Endothelial cell of umbilical vein (primary cell): Measurements from ENCODE around the gene IGSF11. TPM values are rescaled to one million over a fixed set of nuclear protein-coding genes. Genes with fewer than 3 reads are reported as not detected.

Experiments
- BruUV-seq: library from RNA; stranded (reverse); fragments of 400-500 nt; replicated peaks from 2 replicates; lab custom pipeline; 2021; lab: Mats Ljungman, UMichigan
- CTCF ChIA-PET: fragments of 300-600, 350-600 bp; sonication (Branson Sonifier 250); formaldehyde crosslinking; loops from one replicate; lab custom pipeline; 2021; ENCODE audit warnings: antibody characterized with exemption, inconsistent platforms; lab: Charles Lee
- POLR2A ChIA-PET: fragments of 300-600, 350-600 bp; sonication (Branson Sonifier 250); formaldehyde crosslinking; loops from one replicate; lab custom pipeline; 2021; ENCODE audit warnings: antibody characterized with exemption, inconsistent platforms; lab: Charles Lee
- DNase-seq: peaks from one replicate; pipeline ENCODE4 v3.0.0-alpha.2; 2011; ENCODE audit warnings: low read depth, low spot score
- FAIRE-seq: peaks from 2 replicates; lab custom pipeline; 2011; peaks lifted over from hg19 to GRCh38; lab: Jason Lieb, UNC
- H2AFZ ChIP-seq: 2 replicates; pipeline ENCODE4 v1.6.0; 2012; ENCODE audit warnings: low read depth, low read length, control low read depth, inconsistent platforms
- H3K27ac ChIP-seq: 2 replicates; pipeline ENCODE4 v1.5.1; 2011; ENCODE audit warnings: low read depth, mild to moderate bottlenecking, control low read depth, low read length, moderate library complexity; ENCODE audit not compliant: insufficient read depth
- H3K27me3 ChIP-seq, 2 experiments: 2 replicates each; pipeline versions ENCODE4 v1.6.0 to v1.6.1; 2011; ENCODE audit warnings: low read length in 2 of 2, mixed read lengths in 1 of 2; ENCODE audit not compliant: control insufficient read depth in 2 of 2, insufficient read depth in 2 of 2
- H3K36me3 ChIP-seq, 2 experiments: 2 replicates in 1 of 2; 3 replicates in 1 of 2; pipeline ENCODE4 v1.5.1; 2011; ENCODE audit warnings: low read length in 2 of 2, mild to moderate bottlenecking in 1 of 2, moderate library complexity in 1 of 2; ENCODE audit not compliant: control insufficient read depth in 2 of 2, insufficient read depth in 2 of 2; ENCODE audit errors: extremely low read depth in 1 of 2
- H3K4me1 ChIP-seq: 3 replicates; pipeline ENCODE4 v1.5.1; 2011; ENCODE audit warnings: mild to moderate bottlenecking, low read length; ENCODE audit not compliant: control insufficient read depth, insufficient read depth; ENCODE audit errors: extremely low read depth
- H3K4me2 ChIP-seq: 2 replicates; pipeline ENCODE4 v1.6.1; 2011; ENCODE audit warnings: low read length, control low read depth, mixed read lengths; ENCODE audit not compliant: insufficient read depth
- H3K4me3 ChIP-seq, 3 experiments: fragments of 200-600 bp in 1 of 3; sonication (generic), shearing (Covaris generic) in 1 of 3; replicated peaks in 1 of 3; 2 replicates each; pipeline ENCODE4 v1.5.1; 2011 to 2016; ENCODE audit warnings: control low read depth in 3 of 3, low read length in 3 of 3, mild to moderate bottlenecking in 2 of 3, inconsistent platforms in 1 of 3, low read depth in 1 of 3, moderate library complexity in 1 of 3; ENCODE audit not compliant: insufficient read depth in 1 of 3
- H3K79me2 ChIP-seq: 2 replicates; pipeline ENCODE4 v1.6.0; 2012; ENCODE audit warnings: low read length, inconsistent platforms; ENCODE audit not compliant: control insufficient read depth, insufficient read depth
- H3K9ac ChIP-seq: replicated peaks from 2 replicates; pipeline ENCODE3; 2011; ENCODE audit warnings: low read length, control low read depth; ENCODE audit not compliant: insufficient read depth; ENCODE audit errors: extremely low read depth
- H3K9me1 ChIP-seq: replicated peaks from 3 replicates; pipeline ENCODE4 v1.6.0; 2011; ENCODE audit warnings: mild to moderate bottlenecking, low read length; ENCODE audit not compliant: control insufficient read depth, insufficient read depth; ENCODE audit errors: extremely low read depth
- H3K9me3 ChIP-seq: replicated peaks from 2 replicates; pipeline ENCODE4 v1.5.1; 2012; ENCODE audit warnings: low read length, inconsistent platforms; ENCODE audit not compliant: control insufficient read depth, insufficient read depth
- H4K20me1 ChIP-seq: replicated peaks from 2 replicates; pipeline ENCODE3; 2011; ENCODE audit warnings: mild to moderate bottlenecking, low read length; ENCODE audit not compliant: control insufficient read depth, insufficient read depth; ENCODE audit errors: extremely low read depth
- EZH2 ChIP-seq: IDR thresholded peaks from 2 replicates; pipeline ENCODE4 v1.6.1; 2012; ENCODE audit warnings: borderline replicate concordance, low read depth, mild to moderate bottlenecking, moderate library complexity, low read length, inconsistent platforms; ENCODE audit not compliant: severe bottlenecking
- FOS ChIP-seq: IDR thresholded peaks from 2 replicates; pipeline ENCODE4 v1.6.1; 2011; ENCODE audit warnings: mild to moderate bottlenecking, low read length, moderate library complexity, borderline replicate concordance; ENCODE audit not compliant: insufficient read depth
- GATA2 ChIP-seq: IDR thresholded peaks from 2 replicates; pipeline ENCODE4 v1.7.0; 2011; ENCODE audit warnings: low read depth, mild to moderate bottlenecking, moderate library complexity, mixed read lengths, low read length; ENCODE audit not compliant: insufficient read length, insufficient read depth
- POLR2A ChIP-seq: IDR thresholded peaks from 2 replicates; pipeline ENCODE4 v1.6.1; 2012; ENCODE audit warnings: low read depth, mild to moderate bottlenecking, control low read depth, low read length
- POLR2AphosphoS5 ChIP-seq: IDR thresholded peaks from 2 replicates; pipeline ENCODE4 v1.6.1; 2012; ENCODE audit warnings: low read depth, mild to moderate bottlenecking, control low read depth, low read length, moderate library complexity; ENCODE audit not compliant: insufficient read depth
- dilution Hi-C: fragments of 300-500 bp; cut with MboI; formaldehyde crosslinking; loops from one replicate; pipeline ENCODE4 v1.15.0; 2019; ENCODE audit warnings: low sequenced_read_pairs; ENCODE audit not compliant: extremely low pct_ligation_motif_present
- intact Hi-C: fragments of 100-400 bp; cut with micrococcal nuclease; formaldehyde crosslinking; loops from one replicate; pipeline ENCODE4 v1.10.0; 2022
- polyA plus RNA-seq, 4 experiments: library from polyadenylated mRNA; depleted of rRNA in 3 of 4; stranded (reverse) in 3 of 4; unstranded in 1 of 4; fragments of >200 nt; gene quantifications; 2 replicates each; pipeline versions ENCODE4 v1.2.1 to v1.2.3, GENCODE V29; 2011 to 2012; ENCODE audit warnings: missing spikeins in 1 of 4
- total RNA-seq: library from RNA; stranded (reverse); gene quantifications from 2 replicates; pipeline ENCODE4 v1.2.3, GENCODE V29; 2021
- TF ChIP-seq, protein P1 (sequence below): IDR thresholded peaks from 2 replicates; pipeline ENCODE4 v1.6.1; 2011; ENCODE audit not compliant: insufficient read depth, insufficient read length

Gene IGSF11
- total and polyA plus RNA-seq, 2 donors (not counting 3 experiments of a cell fraction or from before 2014, with no cell fraction given): not detected

DNA sequence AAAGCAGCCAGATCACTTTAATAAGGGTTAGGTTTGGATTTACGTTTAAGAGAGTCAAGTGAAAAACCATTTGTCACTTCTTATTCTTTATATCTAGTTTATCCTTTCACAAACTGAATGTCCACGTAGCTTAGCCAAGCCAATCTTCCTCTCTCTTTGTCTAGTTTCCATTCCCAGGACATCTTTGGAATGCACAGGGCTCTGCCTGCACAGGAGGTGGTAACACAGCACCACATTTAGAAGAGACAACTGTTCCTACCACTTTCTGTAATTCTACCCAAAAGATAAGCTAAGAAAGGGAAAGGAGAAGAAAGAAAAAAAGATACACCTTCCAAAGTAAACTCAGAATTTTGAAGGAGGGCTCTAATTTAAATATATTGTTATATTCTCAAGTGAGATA is 67.9 kb downstream of the IGSF11 start:
- no TSS peak for BruUV-seq
- DNase-seq: no peak
- no peaks in the 10 kb centered on the region for H3K36me3 ChIP-seq
- H3K27me3 ChIP-seq: peaks cover 0 to 2% of the 10 kb centered on the region in 2 experiments
- no peak for FAIRE-seq
- no peak overlapping the region for H3K4me3 ChIP-seq
- H3K4me2 ChIP-seq: no peak overlapping the region
- CTCF ChIA-PET: interaction anchor here (1.0 to 1.2 kb wide), 3 partner anchors 68 to 92 kb away, joined by 3 read pairs; partner anchors contain the start of gene IGSF11
- intact Hi-C loops: no loop called here
- H4K20me1 ChIP-seq: no peaks in the 10 kb centered on the region
- dilution Hi-C loops: no loop called here
- H3K79me2 ChIP-seq: no peaks in the 10 kb centered on the region
- H2AFZ ChIP-seq: no peak overlapping the region
- POLR2A ChIA-PET: no interaction called here
- no peak overlapping the region for H3K27ac ChIP-seq
- no peaks in the 10 kb centered on the region for H3K9me3 ChIP-seq
- H3K9ac ChIP-seq: no peak overlapping the region
- no peaks in the 10 kb centered on the region for H3K9me1 ChIP-seq
- H3K4me1 ChIP-seq: no peaks in the 10 kb centered on the region
- TF ChIP-seq, protein P1, sequence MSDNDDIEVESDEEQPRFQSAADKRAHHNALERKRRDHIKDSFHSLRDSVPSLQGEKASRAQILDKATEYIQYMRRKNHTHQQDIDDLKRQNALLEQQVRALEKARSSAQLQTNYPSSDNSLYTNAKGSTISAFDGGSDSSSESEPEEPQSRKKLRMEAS: no peak
- TF ChIP-seq POLR2A (no peak), GATA2 (no peak), POLR2AphosphoS5 (no peak)

DNA sequence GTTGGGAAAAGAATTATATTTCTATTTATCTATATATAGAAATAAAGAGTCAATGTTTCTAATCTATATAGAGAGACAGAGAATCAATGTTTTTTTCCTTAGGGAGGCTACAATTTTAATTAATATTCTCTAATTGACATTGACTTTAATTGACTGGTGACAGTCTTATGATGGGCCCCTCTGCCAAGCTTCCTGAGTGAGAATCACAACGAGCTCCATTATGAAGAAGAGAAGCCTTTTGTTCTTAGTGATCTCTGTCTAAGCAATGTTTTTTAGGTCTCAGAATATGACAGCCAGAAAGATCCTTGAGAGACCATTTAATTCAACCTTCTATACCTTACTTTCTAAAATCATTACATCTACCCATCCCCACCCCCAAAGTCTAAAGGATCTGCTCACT is 70.9 kb downstream of the IGSF11 start:
- POLR2A ChIA-PET: no interaction called here
- H2AFZ ChIP-seq: no peak overlapping the region
- CTCF ChIA-PET: no interaction called here

More for the DNA sequence above, 70.9 kb downstream of the IGSF11 start:
- TF ChIP-seq FOS (no peak), EZH2 (no peak)
- Histone ChIP-seq H3K4me1 (no peaks in the 10 kb centered on the region), H3K27me3 (peaks cover 0 to 2% of the 10 kb centered on the region in 2 experiments), H3K4me2 (no peak overlapping the region), H3K9ac (no peak overlapping the region), H3K9me3 (no peaks in the 10 kb centered on the region), H3K4me3 (no peak overlapping the region), H3K36me3 (no peaks in the 10 kb centered on the region), H3K9me1 (no peaks in the 10 kb centered on the region), H4K20me1 (no peaks in the 10 kb centered on the region), H3K27ac (no peak overlapping the region), H3K79me2 (no peaks in the 10 kb centered on the region)
- FAIRE-seq (no peak), DNase-seq (no peak)
- no TSS peak for BruUV-seq
- intact Hi-C loops (no loop called here), dilution Hi-C loops (no loop called here)
